NB4 (cell line): ENCODE measurements around the gene UBXN6.

Experiments used
- MYC ChIP-seq: IDR thresholded peaks from 2 replicates; pipeline ENCODE4 v1.6.1; 2011; ENCODE audit warnings: low read depth, low read length
- POLR2A ChIP-seq: IDR thresholded peaks from 2 replicates; pipeline ENCODE4 v1.6.1; 2011; ENCODE audit warnings: mild to moderate bottlenecking; ENCODE audit not compliant: insufficient read length; ENCODE audit errors: extremely low read depth
- TF ChIP-seq, protein P1 (sequence below): IDR thresholded peaks from one replicate; pipeline ENCODE4 v1.5.1; 2012; ENCODE audit warnings: low read depth, low read length

DNA sequence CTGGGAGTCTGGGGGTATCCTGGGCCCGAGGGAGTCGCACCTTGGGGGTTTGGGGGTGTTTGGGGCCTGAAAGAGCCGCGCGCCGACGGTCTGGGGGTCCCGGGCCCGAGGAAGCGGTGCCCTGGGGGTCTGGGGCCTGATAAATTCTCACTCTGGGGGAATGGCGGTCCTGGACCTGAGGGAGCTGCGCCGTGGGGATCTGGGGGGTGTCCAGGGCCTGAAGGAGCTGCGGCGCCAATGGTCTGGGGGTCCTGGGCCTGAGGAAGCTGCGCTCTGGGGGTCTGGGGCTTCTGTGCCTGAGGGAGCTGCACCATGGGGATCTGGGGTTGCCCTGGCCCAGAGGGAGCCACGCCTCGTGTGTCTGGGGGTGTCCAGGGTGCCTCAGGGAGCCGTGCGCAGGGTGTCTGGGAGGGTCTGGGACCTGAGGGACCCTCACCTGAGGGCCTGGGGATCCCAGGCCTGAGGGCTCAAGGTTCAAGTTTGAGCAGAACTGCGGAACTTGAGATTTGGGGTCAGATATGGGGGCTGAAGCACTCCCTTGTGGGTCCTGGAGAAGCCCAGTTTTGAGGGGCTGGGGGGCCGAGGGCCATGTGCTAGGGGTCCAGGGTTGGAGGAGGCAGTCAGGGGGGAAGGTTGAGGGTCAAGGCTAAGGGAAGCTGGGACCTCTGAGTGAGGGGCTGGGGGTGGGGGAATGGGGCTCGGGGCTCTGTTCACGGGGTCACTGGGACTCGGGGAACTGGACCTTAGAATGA is 15.6 kb upstream of the UBXN6 start:
- TF ChIP-seq, protein P1, sequence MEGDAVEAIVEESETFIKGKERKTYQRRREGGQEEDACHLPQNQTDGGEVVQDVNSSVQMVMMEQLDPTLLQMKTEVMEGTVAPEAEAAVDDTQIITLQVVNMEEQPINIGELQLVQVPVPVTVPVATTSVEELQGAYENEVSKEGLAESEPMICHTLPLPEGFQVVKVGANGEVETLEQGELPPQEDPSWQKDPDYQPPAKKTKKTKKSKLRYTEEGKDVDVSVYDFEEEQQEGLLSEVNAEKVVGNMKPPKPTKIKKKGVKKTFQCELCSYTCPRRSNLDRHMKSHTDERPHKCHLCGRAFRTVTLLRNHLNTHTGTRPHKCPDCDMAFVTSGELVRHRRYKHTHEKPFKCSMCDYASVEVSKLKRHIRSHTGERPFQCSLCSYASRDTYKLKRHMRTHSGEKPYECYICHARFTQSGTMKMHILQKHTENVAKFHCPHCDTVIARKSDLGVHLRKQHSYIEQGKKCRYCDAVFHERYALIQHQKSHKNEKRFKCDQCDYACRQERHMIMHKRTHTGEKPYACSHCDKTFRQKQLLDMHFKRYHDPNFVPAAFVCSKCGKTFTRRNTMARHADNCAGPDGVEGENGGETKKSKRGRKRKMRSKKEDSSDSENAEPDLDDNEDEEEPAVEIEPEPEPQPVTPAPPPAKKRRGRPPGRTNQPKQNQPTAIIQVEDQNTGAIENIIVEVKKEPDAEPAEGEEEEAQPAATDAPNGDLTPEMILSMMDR: no peak
- TF ChIP-seq POLR2A: no peak
- no peak for TF ChIP-seq MYC
